HG02798 (cell line): ENCODE data around the gene LPCAT1.
"Not testable (repeated sequence)": the region's sequence is repeated elsewhere in the genome, so short reads cannot be mapped to it uniquely, and the experiment has no call there.

ENCODE experiments used
- ATAC-seq: cut with Tn5 transposase; IDR thresholded peaks from one replicate; pipeline ENCODE4 v1.9.1; 2021; ENCODE audit warnings: mild to moderate bottlenecking; ENCODE audit not compliant: unreplicated experiment, poor library complexity

The LPCAT1 gene

DNA sequence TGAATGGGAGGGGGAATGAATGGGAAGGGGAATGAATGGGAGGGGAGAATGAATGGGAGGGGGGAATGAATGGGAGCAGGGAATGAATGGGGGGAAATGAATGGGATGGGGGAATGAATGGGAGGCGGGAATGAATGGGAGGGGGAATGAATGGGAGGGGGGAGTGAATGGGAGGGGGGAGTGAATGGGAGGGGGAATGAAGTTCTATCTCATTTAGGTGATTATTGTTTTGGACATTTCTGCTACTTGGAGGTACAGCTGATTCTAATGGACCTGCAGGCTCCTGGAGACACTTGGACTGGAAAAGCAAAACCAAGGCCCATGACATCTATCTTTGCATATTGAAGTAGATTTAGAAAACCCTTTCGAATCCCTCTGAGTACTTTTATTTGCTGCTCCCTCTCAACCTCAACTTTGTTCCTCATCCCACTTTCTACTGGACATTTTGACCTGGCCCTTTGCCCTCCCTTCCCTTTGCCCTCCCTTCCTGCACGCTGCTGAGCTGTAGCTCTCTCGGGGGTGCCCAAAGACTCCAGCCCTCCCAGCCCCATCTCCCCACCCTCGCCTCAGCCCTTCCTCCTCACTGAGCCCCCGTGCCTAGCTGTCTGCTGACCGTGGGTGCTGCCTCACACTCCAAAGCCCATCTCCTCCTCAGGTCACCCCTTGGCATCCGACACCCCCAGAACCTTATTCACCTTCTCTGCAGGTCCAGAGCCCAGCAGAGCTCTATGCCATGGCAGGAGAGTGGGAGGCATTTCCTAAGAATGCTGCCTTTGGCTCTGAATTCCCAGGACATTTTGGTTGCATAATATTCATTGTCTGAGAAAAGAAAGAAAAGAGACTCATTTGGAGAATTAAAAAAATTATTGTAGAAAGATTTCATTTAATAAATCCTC lies 19.9 kb upstream of the LPCAT1 start:
- ATAC-seq: no peak

GRCh38 chr5:1542781-1543180 lies 19.0 kb upstream of the LPCAT1 start:
- no peak for ATAC-seq

DNA sequence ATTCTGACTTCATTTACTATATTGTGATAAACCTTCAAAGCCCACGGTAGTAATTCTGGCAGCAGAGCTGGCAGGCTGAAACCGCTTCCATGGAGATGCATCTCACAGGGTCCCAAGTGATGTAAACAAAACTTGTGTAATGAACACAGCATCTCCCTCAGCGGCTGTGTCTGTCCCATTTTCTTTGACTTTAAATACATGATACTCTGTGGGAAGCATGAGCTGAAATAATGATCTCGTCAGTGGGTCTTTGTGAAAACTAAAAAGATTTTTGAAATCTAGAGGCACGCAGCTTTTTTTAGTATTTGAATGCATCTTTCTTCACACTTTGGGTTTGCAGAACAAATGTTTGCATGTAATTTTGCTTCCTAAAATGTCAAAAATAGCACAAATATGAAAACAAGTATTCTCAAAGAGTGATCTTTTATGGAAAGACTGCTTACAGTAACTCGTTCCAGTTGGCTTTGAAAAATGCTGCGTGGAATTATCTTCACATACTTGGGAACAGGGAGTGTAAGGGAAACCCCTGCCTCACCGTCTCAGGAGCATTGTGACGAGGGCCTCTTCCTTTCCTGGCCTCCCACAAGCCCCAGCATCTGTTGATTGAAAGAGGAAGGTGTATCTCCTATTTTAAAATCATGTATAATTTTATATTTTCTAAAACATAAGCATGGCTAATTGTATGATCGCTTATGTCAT lies 18.1 kb upstream of the LPCAT1 start:
- ATAC-seq: no peak

DNA sequence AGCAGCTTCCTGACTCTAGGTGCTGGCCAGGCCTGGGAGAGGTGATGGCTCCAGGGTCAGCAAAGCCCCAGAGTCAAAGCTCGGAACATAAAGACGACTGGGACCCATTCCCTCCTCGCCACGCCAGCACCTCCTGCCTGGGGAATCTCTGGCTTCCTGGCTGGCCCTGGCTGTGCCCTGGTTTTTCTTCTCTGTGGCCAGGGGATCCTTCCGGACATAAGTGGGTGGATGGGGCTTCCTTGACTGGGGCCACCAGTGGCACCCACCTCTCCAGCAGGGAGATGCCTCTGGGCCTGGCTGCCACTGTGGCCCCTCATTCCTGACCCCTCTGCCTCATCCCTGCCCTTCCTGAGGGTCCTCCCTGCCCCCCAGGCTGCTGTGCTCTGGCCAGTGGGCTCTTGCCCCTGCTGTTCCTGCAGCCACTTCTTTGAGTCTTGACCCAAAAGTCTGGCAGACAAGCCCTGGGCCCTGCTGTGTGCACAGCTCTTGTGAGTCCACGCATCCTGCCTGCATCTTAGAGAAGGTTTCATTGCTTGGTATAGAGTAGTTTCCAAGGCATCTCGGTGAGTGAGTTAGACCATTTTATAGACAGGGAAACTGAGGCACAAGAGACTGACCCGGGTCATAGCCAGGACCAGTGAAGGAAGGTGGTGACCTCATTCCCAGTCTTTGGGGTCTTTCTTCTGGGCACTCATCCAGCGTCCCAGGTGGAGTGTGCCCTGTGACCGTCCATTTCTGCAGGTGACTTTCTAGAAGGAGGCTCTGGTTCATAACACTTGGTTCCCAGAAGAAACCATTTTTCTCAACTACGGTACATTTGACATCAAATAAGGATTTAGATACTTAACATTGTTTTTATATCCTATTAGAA lies 17.3 kb upstream of the LPCAT1 start:
- no peak for ATAC-seq

DNA sequence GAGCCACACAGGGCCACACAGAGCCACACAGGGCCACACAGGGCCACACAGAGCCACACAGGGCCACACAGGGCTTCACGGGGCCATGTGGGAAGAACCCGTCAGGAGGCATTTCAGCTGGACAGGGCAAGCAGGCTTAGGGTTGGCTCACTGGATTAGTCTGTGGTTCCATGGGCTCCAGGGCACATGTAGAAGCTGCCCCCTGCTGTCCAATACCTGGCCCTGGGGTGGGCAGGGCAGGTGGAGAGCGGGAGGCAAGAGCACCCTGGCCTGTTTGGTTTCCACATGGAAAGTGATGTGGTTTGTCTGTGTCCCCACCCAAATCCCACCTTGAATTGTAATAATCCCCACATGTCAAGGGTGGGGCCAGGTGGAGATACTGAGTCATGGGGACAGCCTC lies 16.4 kb upstream of the LPCAT1 start:
- ATAC-seq: no peak

DNA sequence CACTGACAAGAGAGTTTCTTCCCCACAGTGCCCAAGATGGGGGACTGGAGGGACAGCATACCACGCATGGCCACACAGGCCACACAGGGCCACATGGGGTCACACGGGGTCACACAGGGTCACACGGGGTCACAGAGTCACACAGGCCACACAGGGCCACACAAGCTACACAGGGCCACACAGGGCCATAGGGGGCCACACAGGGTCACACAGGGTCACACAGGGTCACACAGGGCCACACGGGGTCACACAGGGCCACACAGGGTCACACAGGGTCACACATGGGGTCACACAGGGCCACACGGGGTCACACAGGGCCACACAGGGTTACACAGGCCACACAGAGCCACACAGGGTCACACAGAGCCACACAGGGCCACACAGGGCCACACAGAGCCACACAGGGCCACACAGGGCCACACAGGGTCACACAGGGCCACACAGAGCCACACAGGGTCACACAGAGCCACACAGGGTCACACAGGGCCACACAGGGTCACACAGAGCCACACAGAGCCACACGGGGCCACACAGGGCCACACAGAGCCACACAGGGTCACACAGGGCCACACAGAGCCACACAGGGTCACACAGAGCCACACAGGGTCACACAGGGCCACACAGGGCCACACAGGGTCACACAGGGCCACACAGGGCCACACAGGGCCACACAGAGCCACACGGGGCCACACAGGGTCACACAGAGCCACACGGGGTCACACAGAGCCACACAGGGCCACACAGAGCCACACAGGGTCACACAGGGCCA lies 15.8 kb upstream of the LPCAT1 start:
- not testable (repeated sequence) for ATAC-seq

DNA sequence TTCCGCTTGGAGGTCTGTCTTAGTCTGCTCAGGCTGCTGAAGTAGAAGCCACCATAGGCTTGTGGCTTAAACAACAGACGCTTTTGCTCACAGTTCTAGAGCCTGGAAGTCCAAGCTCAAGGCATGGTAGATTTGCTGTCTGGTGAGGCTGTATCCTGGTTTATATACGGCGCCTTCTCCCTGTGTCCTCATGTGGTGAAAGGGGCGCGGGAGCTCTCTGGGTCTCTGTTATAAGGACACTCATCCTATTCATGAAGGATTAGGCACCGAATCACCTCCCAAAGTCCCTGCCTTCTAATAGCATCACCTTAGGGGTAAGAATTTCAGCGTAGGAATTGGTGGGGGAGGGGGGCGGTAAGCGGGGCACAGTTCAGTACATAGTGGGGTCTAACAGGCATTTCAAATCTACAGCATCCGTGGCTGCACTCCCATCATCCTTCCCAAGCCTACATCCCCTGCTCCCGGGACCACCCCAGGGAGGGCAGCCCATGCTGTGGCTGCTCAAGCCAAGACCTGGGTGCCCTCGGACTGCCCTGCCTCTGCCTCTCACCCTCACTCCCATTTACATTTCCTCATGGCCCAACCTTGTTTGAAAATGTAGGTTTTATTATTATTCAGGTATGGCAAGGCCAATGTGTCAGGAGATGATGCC lies 15.1 kb upstream of the LPCAT1 start:
- ATAC-seq: no peak

GRCh38 chr5:1538276-1538675 lies 14.5 kb upstream of the LPCAT1 start:
- no peak for ATAC-seq

DNA sequence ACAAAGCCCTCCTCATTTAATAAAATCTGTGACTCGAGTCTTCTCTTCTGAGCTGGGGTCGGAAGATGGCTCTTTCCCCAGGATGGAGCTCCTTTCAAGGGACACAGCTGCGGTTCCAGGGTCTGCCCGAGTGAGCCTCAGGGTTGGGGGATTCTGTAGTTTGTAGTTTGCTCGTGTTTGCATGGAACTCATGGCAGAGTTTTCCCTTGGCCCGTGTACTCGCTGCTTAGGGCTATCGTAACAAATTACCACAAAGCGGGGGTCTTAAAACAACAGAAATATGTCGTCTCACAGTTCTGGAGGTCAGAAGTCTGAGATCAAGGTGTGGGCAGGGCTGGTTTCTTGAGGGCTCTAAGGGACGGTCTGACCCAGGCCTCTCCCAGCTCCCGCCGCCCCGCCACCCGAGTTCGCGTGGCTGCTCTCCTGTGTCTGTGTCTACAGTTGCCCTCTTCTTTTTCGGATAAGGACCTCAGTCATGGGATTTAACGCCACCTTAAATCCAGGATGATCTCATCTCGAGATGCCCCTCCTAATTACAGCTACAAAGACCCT lies 13.9 kb upstream of the LPCAT1 start:
- ATAC-seq: no peak

- ATAC-seq: no peak
These were observed 13.3 kb upstream of the LPCAT1 start for GRCh38 chr5:1536871-1537602.

DNA sequence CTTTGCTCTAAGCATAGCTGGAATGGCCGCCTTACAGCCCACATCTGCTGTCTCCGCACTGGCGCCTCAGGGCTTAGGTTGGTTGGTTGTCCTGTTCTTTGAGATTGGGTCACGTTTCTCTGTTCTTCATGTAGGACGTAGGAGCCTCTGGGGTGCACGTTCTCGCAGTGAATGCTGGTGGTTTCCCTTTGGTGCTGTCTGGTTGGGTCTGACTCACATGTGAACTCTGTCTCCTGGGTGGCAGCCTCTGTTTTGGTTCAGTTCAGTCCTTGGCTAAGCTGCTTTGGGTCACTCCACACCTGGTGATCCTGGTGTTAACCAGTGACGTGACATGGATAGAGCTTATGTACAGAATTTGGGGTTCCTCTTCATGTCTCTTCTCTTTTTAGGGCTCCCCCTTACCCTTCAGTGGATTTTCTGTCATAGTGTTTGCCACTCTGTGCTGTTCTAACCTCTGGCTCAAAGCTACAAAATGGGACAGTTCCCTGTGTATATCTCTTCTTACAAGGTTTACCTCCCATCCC lies 12.6 kb upstream of the LPCAT1 start:
- ATAC-seq: peak; percentile 96

DNA sequence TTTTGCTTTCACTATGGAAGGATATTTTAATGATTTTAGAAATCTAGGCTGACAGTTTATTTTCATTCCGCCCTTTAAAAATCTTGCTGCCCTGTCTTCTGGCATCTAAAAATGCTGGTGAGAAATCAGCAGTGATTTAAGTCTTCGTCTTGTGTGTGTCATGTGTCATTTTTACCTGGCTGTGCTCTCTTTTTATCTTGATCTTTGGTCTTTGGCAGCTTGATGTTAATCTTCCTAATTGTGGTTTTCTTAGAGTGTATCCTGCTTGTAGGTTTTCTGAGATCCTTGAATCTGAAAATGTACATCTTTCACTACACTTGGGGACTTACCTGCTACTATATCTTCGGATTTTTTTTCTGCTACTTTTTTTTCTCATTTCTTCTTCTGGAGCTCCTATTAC lies 11.9 kb upstream of the LPCAT1 start:
- ATAC-seq: no peak

DNA sequence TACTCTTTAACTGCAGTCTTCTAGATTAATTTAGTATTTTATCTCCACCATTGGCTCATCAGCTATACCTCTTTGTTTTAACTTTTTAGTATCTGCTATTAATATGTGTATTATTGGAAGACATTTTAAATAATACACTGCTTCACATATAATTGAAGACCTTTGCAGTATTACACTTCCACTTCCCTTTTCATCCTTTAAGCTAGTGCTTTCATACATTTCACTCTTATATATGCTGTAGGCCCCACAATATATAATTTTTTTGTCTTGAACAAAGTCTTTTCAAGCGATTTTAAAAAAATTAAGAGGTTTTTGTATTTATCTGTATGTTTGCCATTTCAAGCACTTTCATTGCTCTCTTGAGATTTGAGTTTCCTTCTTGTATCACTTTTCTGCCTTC lies 8.6 kb upstream of the LPCAT1 start:
- no peak for ATAC-seq

- no peak for ATAC-seq
These were observed 5.7 kb upstream of the LPCAT1 start for GRCh38 chr5:1529498-1529897.

GRCh38 chr5:1527533-1528205 lies 3.9 kb upstream of the LPCAT1 start:
- ATAC-seq: no peak

GRCh38 chr5:1526681-1527131 lies 2.9 kb upstream of the LPCAT1 start:
- ATAC-seq: no peak

GRCh38 chr5:1526190-1526631 lies 2.5 kb upstream of the LPCAT1 start:
- ATAC-seq: no peak
